Sciatic nerve (tissue), 2 donors: ENCODE data around the gene ITGA1. TPM values are rescaled to one million over a fixed set of nuclear protein-coding genes. Genes with fewer than 3 reads are reported as not detected.

ENCODE experiments used
- ATAC-seq: fragments of 200-7000 bp; cut with Tn5 transposase; one replicate; pipeline ENCODE4 v1.9.1; 2020; ENCODE audit warnings: mild to moderate bottlenecking, moderate library complexity
- DNase-seq: peaks from one replicate; pipeline ENCODE4 v3.0.0-alpha.2; 2020; ENCODE audit warnings: low spot score
- intact Hi-C: fragments of 100-400 bp; cut with DNase I; formaldehyde crosslinking; loops from one replicate; pipeline ENCODE4 v1.14.2; 2022
- total RNA-seq: library from RNA; stranded (reverse); fragmentation: NEBNext Ultra II Directional; extraction: Animal tissue kit (Norgen Biotek cat#: 25700); gene quantifications from one replicate; pipeline ENCODE4 v1.2.1, GENCODE V29; 2021
- donor health status: DM: no; HTN: no; CAD: no.
- donor health status: DM: no; HTN: no; CAD: no.

Gene ITGA1
- total RNA-seq, 1 donor from 2014 or later: 104 TPM

DNA sequence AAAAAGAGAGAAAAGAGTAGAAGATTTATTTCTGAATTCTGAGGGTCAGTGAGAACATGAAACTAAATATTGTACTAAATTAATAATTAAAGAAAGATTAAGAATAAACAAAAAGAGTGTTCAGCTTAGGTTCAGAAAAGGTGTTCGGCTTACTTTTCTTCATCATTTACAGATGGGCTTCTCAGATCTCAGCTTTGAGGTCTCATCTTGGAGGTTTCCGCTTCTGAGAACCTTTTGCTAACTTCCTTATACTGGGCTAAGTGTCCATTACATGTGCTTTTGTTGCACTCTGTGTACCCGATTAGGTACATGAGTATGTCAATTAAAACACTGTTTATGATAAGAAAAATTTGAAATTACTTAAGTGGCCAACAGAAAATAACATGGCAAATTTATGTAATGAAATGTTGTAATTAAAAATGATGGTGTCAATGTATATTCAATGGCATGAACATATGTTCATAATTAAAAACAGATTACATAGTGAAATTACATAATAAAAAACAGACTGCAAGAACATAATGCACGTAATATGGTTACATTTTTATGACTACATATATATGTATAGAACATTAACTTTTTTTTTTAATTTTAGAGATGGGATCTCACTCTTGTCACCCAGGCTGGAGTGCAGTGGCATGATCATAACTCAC lies 17.3 kb upstream of the ITGA1 start:
- intact Hi-C loops: no loop called here
- ATAC-seq (no peak), DNase-seq (no peak)

- DNase-seq (no peak), ATAC-seq (no peak)
- intact Hi-C loops: no loop called here
Observed at GRCh38 chr5:52771343-52772039, 16.2 kb upstream of the ITGA1 start.

GRCh38 chr5:52772668-52773067 lies 15.0 kb upstream of the ITGA1 start:
- no peak for DNase-seq

DNA sequence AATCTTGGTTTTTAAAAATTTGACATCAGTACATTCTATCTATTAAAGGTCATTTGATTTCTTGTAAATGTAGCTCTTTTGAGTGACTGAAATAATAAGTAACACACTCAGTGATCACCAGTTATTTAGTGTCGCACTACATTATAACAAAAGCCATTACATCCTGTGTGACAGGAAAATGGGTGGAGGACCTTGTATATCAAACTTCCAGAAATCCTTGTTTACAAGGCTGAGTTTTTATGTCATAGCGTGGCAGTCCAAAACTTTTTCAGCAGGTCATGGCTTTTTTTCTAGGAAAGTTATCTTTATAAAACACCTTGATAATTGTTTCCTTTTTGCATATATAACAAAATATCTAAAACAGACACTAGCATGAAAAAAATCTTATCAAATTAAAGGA lies 14.4 kb upstream of the ITGA1 start:
- intact Hi-C loops: no loop called here
- ATAC-seq (no peak), DNase-seq (no peak)

More at GRCh38 chr5:52772668-52773067, 15.0 kb upstream of the ITGA1 start:
- no peak for ATAC-seq
- intact Hi-C loops: no loop called here

DNA sequence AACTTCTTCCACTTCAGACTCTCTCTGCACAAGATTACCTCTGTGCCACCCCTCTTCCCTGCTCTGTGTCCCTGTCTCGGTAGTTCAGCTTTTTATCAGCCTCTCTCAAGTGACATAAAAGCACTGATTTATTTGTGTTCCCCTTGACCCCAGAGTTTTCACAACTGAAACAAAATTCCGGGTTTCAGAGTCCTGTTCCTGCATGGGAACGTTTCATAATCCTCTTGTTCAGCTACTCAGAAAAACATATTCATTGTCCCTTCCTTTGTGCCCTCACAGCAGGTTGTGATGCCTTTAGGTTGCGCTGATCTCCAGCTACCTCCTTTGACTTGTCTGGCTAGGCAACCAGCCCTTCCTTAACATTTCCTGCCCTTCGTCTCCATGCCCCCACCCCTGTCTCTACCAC lies 13.7 kb upstream of the ITGA1 start:
- intact Hi-C loops: no loop called here
- DNase-seq (no peak), ATAC-seq (no peak)

- no peak for DNase-seq
- ATAC-seq: no peak
- intact Hi-C loops: no loop called here
Observed at GRCh38 chr5:52776116-52776515, 11.6 kb upstream of the ITGA1 start.

GRCh38 chr5:52777186-52777585 lies 10.5 kb upstream of the ITGA1 start:
- intact Hi-C loops: no loop called here
- ATAC-seq: no peak

DNA sequence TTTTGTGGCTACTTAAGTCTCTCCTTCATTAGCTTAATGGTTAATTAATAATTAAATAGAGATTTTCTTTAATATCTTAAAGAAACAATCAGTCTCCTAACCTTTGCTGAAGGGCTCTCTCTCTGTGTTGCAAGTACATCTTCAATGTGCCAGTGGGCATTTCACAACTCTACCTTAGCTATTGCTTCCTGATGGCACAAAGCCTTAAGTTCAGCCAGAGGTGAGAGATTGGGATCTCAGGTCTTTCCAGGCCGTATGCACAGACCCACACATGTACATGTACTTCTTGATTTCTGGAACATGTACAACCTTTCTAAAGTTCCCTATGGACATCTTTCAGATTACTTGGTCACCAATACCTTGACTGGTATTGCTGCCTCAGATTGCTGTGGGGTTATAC lies 8.9 kb upstream of the ITGA1 start:
- DNase-seq (no peak), ATAC-seq (no peak)
- intact Hi-C loops: no loop called here

More at GRCh38 chr5:52777186-52777585, 10.5 kb upstream of the ITGA1 start:
- DNase-seq: no peak

DNA sequence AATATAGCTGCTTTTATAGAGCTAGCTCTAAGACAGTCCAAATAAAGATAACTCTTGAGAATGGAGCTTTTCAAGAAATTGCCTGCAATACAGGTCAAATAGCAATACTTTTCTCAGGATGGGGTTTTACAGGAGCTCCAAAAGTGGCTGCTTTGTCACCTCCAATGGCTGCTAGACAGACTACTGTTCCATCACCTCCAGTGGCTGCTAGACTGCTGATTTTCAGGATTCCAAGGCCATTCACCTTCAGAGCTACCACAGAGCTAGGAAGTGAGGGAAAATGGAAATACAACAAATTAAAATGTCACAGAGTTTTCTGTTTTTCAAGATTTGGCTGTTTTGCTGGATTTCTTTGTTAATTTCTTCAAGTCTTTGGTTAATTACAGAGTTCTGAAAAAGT lies 8.5 kb upstream of the ITGA1 start:
- intact Hi-C loops: no loop called here
- ATAC-seq (no peak), DNase-seq (no peak)

- ATAC-seq: no peak
- DNase-seq: no peak
- intact Hi-C loops: no loop called here
Observed at GRCh38 chr5:52783226-52783959, 4.3 kb upstream of the ITGA1 start.

GRCh38 chr5:52784737-52785136 lies 3.0 kb upstream of the ITGA1 start:
- DNase-seq (no peak), ATAC-seq (no peak)
- intact Hi-C loops: no loop called here

DNA sequence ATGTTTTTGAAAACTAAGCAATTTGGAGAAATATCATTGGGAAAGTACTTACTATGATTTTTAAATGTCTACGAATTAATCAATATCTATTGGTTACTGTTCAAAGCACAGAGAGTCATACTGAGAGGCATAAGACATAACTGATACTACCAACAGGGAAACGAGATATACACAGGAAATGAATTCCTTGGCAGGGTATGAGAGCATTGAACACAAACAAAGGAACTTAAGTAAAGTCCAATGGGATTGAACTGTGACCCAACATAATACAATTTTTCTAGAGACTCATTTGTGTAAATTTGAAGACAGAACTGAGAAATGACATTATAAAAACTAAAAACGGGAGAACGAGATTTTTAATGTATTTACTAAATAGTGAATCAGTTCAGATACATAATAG lies 1.3 kb upstream of the ITGA1 start:
- intact Hi-C loops: no loop called here

GRCh38 chr5:52786949-52787599 lies 642 bp upstream of the ITGA1 start:
- intact Hi-C loops: no loop called here
- ATAC-seq (peak; percentile 65), DNase-seq (no peak)

More for the DNA sequence above, 1.3 kb upstream of the ITGA1 start:
- DNase-seq (no peak), ATAC-seq (no peak)

- no peak for ATAC-seq
- DNase-seq: no peak
- intact Hi-C loops: no loop called here
Observed at GRCh38 chr5:52788505-52788821, 747 bp downstream of the ITGA1 start.

DNA sequence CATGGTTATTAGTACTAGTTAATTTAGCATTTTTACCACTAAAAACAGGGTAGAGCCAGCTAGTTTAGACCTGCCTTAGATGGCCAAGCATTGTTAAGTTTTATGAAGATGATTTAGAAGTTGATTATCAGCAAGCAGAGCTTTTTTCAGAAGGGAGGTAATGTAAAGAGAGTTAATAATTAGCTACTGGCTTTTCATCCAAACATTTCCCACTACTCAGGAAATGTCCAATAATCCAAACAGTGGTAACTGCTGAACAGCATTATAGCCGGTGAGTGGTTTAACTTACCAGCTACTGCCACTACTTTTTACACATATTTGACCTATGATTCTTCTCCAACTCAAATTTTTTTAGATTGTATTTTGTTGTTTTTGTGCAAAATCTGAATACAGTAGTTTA lies 1.7 kb downstream of the ITGA1 start:
- no peak for DNase-seq
- ATAC-seq: no peak
- intact Hi-C loops: no loop called here

- intact Hi-C loops: no loop called here
- no peak for DNase-seq
- no peak for ATAC-seq
Observed at GRCh38 chr5:52789851-52790250, 2.1 kb downstream of the ITGA1 start.

DNA sequence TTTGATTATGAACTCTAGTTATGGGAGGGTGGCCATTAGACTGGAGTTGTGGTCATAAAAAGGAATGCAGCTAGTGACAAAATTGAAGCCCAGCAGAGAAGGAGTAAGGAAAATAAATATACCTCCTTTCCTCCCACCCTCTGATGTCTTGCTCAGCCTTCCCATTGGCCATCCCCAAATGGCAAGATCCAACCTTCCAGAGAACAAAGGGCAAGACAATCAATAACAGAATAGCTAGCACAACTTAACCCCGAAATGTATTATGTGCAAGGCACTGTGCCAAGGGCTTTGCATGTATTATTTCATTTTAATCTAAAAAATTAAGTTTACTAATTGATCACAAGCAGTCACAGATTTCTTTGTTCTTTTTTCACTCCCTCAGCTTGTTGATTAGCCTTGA lies 3.6 kb downstream of the ITGA1 start:
- no peak for DNase-seq
- no peak for ATAC-seq
- intact Hi-C loops: no loop called here

DNA sequence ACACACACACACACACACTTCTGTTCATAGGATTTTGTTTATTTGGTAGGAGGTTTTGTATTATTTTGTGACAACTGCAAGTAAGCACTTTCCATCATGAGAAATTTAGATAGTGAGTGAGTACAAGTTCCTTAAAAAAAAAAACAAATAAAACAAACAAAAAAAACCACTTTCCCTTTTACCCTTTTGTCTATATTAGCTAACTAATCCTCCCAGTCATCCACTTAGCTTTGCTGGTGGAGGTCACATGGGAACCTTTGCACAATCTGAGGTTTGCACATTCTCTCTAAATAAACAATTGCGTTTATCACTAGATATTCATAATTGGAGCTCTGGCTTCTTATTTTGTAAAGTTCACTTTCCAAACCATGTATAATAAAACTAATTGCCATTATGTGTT lies 6.8 kb downstream of the ITGA1 start:
- intact Hi-C loops: no loop called here
- no peak for DNase-seq
- ATAC-seq: peak; percentile 29

DNA sequence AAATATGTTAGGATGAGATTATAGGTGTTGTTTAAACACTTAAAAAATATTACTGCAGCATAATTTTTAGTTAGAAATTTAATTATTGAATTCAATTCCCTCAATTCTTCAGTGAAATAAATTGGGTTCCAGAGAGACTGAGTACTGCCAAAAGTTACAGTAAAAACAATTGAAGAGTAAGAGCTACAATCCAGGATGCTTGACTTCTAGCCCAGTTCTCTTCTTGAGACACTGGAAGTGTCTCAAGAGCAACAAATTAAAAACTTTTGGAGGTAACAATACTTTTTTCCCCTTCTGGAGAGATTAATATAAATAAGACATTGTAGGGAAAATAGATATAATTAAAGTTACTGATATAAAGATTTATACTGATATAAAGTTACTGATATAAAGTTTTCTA lies 8.3 kb downstream of the ITGA1 start:
- DNase-seq: no peak
- no peak for ATAC-seq
- intact Hi-C loops: no loop called here

DNA sequence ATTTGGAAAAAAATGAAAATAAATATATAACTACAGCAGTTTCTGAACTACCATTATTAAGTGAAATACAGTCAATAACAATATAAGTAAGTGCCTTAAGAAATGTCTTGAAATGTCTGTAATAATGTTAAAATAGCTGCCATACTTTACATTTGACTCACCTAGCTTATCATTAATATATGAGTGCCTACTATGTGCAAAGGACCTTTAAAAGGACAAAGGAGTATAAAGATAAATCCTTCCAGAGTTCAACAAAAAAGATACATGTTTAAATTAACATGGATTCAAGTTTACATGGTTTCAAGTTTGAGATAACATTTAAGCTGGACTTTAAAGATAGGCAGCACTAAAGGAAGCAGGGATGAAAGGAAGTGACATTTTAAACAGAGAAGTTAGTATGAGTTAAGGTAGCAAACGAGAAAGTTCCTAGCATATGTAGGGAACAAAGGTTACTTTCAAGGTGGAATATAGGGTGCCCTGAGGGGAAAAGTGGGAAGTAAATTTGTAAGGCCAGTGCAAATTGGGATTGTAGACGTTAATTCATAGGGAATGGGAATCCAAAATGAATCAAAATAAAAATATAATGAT lies 8.9 kb downstream of the ITGA1 start:
- intact Hi-C loops: no loop called here
- no peak for DNase-seq
- no peak for ATAC-seq
